ENCODE results near the gene RAB13.

RAB13 gene

GRCh38 chr1:153933430-153933829 lies 52.7 kb downstream of the RAB13 start:
- Histone ChIP-seq H3K4me1 (ENCODE audit: low read length) (no peaks in the 10 kb centered on the region), H3K36me3 (replicated peaks; ENCODE audit: insufficient read depth, low read length) (no peaks in the 10 kb centered on the region; the same call in none of the 2 replicates), H3K27me3 (replicated peaks; ENCODE audit: insufficient read depth, low read length) (no peaks in the 10 kb centered on the region), H3K9me3 (replicated peaks; ENCODE audit: insufficient read depth, low read length) (no peaks in the 10 kb centered on the region), H3F3A (ENCODE audit: insufficient read depth, low read length) (peaks cover 1% of the 10 kb centered on the region; the same call in 1 of the 2 replicates), H3K9me2 (replicated peaks; ENCODE audit: insufficient read depth, low read length) (no peaks in the 10 kb centered on the region), H2AFZ (ENCODE audit: low read length) (no peak overlapping the region), H3K4me2 (ENCODE audit: low read depth, low read length) (no peak overlapping the region), H4K20me1 (ENCODE audit: insufficient read depth, low read length) (no peaks in the 10 kb centered on the region), H3K9ac (ENCODE audit: low read length) (no peak overlapping the region), H3K79me2 (ENCODE audit: low read length) (no peaks in the 10 kb centered on the region), H3K4me3 (ENCODE audit: low read length) (no peak overlapping the region), H3K27ac (ENCODE audit: low read length) (no peak overlapping the region)
- no peak for DNase-seq
- no peak for TF ChIP-seq CTCF (IDR thresholded peaks at IDR 0.05; ENCODE audit: low read length)
- TF ChIP-seq EZH2phosphoT487 (IDR thresholded peaks at IDR 0.05; ENCODE audit: low read length) = no peak
- no peak for TF ChIP-seq EZH2 (optimal IDR thresholded peaks at IDR 0.05; ENCODE audit: low read depth, low read length)

- Histone ChIP-seq H3K4me1 (ENCODE audit: low read length) (no peaks in the 10 kb centered on the region), H3K27me3 (replicated peaks; ENCODE audit: insufficient read depth, low read length) (no peaks in the 10 kb centered on the region), H3K9me3 (replicated peaks; ENCODE audit: insufficient read depth, low read length) (no peaks in the 10 kb centered on the region), H3K36me3 (replicated peaks; ENCODE audit: insufficient read depth, low read length) (no peaks in the 10 kb centered on the region; the same call in none of the 2 replicates), H3K79me2 (ENCODE audit: low read length) (no peaks in the 10 kb centered on the region), H3K4me3 (ENCODE audit: low read length) (no peak overlapping the region), H3K9me2 (replicated peaks; ENCODE audit: insufficient read depth, low read length) (no peaks in the 10 kb centered on the region), H3K4me2 (ENCODE audit: low read depth, low read length) (no peak overlapping the region), H3K9ac (ENCODE audit: low read length) (no peak overlapping the region), H4K20me1 (ENCODE audit: insufficient read depth, low read length) (no peaks in the 10 kb centered on the region), H3K27ac (ENCODE audit: low read length) (no peak overlapping the region), H2AFZ (ENCODE audit: low read length) (no peak overlapping the region), H3F3A (ENCODE audit: insufficient read depth, low read length) (peaks cover 5% of the 10 kb centered on the region; the same call in 1 of the 2 replicates)
- TF ChIP-seq EZH2phosphoT487 (IDR thresholded peaks at IDR 0.05; ENCODE audit: low read length) (no peak), EZH2 (optimal IDR thresholded peaks at IDR 0.05; ENCODE audit: low read depth, low read length) (no peak), CTCF (IDR thresholded peaks at IDR 0.05; ENCODE audit: low read length) (no peak)
- DNase-seq = no peak
These were observed 53.7 kb downstream of the RAB13 start for GRCh38 chr1:153932156-153933131.
